CD1c-positive myeloid dendritic cell (primary cell): Measurements from ENCODE around the gene MGST2.
"Not testable (repeated sequence)": the region's sequence is repeated elsewhere in the genome, so short reads cannot be mapped to it uniquely, and the experiment has no call there.

Experiments used
- DNase-seq: peaks from one replicate; pipeline ENCODE4 v3.0.0-alpha.2; 2016; ENCODE audit errors: extremely low spot score

The MGST2 gene

DNA sequence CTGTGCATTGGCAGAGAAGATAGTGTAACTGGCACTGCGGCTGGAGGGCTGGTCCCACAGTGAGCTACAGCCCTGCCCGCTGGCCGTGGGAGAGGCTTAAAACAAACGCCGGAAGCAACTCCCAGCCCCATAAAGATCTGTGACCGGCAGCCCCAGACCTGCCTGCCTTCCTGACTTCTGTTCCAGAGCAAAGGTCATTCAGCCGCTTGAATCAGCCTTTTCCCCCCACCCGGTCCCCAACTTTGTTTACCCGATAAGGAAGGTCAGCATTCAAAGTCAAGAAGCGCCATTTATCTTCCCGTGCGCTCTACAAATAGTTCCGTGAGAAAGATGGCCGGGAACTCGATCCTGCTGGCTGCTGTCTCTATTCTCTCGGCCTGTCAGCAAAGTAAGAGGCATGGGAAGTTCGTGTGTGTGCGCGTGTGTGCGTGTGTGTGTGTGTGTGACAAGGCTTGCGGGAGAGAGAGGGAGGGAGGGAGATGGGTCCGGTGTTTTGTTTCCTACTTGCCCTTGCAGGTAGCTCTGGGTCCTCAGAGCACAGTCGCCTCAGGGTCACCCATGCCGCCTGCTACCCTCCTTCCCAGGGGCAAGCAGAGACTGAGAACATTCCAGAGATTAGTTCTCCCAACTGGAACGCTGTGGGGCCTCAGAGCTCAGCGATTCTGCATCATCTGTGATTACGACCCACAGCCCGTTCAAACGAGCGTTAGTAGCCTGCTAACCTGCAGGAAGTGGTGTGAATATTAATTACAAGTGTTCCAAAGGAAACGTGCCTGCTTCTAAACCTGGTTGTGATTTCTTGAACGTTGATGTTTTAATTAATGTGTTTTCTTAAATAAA lies at the start of gene MGST2:
Gene MGST2 (plus strand): TSS at position 130 of the 840 bp plus-strand sequence. CDS start 201 bp downstream, at position 331.
- DNase-seq = peak; percentile 41

DNA sequence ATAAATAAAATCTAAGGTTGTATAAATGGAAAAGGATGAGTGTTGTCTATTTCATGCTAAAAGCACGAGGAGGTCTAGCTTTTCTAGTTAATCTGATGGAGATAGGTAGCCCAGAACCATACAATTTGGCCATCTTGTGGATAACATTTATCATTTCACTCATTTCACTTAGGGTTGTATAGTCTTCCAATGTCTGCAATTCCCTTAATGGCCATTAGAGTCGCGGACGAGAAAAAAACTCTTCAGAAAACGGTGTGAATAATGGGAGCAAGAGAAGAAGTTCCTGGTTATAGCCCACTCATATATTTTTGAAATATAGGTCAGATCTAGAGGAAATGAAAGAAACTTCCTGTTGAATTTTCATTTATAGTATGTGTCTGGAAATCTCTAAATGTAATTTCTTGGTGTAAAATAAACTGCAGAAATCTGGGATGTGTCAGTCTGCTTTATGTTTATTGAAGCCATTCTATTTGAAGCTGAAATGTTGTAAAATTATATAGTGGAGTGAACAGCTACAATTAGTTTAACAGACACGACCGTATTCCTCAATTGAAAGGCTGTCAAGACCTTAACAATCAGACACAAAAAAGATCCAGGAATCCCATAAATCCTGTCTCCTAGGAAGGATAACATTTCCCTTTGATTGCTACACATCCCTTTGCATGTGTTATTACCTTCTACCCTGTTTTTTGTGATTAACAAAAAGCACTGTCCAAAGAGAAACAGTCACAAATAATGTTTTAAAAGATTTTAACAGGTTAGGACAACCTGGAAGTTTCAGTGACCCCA lies 47.7 kb upstream of the MGST2 start:
- peak; percentile 7 for DNase-seq

DNA sequence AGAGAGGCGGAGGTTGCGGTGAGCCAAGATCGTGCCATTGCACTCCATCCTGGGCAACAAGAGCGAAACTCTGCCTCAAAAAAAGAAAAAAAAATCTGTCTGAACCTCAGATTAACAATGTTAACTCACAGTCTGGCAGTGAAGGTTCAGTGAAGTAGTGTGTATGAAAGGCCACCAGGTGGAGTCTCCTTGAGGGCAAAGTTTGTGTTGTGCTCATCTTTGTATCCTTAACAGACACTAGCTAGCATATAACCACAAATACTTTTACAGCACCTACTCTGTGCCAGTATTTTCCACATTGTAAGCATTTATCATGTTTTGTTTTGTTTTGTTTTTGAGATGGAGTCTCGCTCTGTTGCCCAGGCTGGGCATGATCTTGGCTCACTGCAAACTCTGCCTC lies 46.0 kb upstream of the MGST2 start:
- peak; percentile 37 for DNase-seq

DNA sequence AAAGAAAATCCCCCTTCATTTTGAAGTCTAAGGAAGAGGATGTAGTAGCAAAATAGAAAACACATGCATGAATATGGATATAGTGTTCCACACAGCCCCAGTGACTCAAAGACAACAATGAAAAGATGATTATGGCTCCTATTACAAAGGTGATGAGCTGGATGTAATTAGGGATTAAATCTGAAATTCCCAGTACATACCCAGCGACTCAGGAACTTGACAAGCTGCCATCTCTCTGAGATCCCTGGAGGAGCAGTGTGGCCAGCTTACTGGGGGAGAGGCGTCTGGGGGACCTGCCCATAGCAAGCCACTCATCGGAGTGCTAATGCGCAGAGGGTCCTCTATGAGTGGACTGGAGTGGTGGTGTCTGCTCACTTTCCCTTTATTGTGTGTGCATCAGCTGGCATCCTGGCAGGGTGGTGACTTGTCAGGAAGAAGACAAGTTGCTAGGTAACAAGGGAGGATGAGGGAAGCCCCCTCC lies 42.7 kb upstream of the MGST2 start:
- DNase-seq = no peak

DNA sequence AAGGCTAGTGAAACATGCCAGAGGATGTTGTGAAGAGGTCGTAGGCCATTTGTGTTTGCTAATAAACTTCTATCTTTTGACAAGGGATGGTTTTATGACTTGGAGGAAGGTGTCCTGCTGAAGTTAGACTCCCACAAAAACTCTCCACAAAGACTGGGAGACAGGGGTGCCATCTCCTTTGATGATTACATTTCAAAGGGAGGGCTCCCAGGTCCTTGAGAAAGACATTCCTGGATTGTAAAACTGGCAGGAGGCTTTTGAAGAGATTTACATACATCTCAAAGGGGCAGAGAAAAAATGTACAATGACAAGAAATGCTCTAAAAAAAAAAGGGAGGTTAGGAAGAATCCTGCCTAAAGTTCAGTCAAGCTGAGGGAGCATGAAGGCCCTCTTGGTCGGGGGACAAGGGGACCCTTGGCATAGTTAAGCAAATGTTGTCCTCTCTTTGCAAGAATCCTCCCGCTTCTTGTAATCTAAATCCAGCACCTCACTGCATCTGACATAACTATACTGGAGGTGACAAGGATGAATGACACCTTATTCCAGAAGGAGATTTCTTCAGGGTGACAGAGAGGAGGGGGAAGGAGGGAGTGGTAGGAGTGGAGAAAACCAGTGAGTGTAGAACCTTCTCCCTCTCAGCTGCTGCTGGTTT lies 41.1 kb upstream of the MGST2 start:
- no peak for DNase-seq

DNA sequence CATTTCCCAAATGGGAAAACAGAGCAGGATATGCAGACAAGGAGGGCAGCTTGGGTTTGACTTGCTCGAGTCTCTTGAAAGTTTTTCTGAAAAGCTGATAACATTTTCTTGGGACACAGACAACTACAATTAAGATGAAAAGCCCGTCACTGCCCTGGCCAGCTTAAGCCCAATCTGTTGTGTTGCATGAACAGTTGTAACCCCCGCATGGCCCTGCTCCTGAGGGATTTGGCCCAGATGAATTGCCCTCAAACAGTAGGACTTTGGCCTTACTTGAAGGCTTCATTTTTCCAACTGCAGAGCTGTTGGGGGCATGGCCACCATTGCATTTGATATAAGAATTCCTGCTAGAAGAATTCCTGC lies 40.5 kb upstream of the MGST2 start:
- DNase-seq = no peak

DNA sequence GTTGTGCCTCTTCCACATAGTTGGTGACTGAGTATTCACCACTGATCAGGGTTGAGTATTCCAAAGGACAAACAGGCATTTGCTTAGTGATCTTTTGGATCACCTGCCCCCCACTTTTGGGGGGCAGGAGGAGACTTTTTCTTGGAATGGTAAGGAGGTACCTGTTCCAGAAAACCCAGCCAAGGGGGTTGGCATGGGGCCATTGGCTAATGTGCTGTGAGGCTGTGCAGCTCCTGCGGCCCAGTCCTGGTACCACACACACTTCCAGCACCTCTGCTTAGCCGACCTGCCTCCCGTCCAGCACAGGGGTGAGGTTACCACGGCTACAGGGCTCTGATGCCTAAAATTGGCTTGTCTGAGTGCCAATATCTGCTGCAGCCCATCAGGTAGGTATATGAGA lies 40.1 kb upstream of the MGST2 start:
- no peak for DNase-seq

DNA sequence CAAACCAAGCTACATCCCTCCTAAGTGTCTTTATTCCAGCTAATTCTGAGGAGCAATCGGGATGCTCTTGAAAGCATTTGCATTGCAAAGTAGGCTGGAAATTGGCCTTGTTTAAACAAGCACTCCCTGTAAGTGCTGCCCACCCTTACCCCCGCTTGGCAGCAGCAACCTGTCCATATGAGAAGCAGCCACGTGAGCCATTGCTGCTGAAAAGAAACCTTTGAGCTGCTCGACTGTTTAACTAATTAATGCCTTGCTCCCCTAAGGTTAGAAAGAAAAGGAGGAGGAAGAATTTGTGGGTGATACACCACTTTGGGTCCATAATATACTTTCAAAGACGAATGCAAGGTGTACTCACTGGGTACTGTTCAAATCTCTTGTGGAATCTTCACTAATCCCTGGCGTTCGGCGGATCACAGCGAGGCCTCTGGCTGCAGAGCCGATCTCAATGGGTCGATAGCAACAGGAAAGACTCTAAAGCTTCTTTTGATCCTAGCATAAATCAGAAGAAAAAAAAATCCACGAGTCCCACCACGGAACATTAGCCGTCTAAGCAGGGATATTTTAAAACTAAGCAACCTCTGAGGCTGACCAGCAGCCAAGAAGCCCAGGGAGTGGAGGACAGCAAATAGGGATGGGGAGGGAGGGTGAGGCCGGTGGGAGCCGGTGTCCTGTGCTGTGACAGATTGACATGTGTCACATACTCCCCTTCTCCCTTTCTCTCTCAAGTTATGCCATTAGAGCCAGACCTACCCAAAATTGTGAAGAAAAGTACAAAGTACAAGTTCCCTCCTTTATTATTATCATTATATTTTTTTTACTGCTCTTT lies 37.2 kb upstream of the MGST2 start:
- DNase-seq = no peak

DNA sequence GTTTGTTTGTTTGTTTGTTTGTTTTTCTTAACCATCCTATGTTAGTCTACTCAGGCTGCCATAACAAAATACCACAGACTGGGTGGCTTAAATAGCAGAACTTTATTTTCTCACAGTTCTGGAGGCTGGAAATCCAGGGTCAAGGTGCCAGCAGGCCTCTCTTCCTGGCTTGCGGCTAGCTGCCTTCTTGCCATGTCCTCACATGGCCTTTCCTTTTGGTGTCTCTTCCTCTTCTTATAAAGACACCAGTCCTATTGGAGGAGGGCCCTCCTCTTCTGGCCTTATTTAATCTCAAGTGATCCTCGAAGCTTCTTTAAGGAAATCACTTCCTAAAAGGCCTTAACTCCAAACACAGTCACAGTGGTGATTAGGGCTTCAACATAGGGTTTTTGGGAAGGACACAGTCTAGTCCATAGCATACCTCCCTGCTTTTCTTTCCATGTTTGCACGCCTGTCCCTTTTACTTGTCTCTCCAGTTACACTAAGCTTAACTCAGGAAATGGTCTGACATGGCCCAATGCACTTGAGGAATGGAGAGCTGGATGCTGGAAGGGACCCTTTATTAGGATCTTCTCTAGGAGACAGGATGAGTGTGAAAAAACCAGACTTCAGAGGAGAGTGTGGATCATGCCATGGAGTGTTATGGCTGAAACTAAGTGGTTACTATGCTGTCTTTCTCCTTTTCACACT lies 36.0 kb upstream of the MGST2 start:
- DNase-seq = no peak

DNA sequence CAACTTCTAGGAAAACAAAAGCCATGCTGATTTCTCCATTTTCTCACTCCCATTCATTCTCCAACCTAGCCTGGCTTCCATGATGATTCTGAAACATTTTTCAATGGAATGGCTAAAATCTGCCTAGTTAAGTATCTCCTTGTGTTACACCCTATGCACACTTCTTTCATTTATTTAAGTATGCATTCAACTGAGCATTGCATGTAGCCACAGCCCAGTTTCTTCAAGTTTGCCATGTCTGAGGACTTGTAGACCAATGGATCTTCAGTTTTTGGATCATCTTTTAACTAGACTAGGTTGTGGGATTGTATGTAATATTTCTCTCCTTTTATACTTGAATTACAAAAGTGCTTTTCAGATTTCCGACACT lies 35.5 kb upstream of the MGST2 start:
- DNase-seq = no peak

DNA sequence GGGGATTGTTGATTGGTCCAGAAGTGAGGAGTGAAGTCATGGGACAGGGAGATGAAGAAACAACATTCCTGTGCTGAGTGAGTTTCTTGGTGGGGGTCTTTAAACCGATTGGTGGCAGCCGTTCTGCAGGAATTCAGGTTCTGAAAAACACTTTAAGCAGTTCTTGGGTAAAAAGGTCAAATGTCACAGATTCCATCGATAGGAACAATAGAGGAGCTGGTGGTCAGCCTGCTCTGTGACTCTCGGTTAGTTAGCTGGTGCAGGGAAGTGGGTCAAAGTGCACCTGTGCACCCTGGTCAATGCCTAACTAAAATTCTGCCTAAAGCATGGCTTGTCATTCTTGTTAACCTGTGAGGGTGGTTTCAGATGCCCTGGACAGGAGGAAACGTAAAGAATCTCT lies 34.6 kb upstream of the MGST2 start:
- DNase-seq = no peak

DNA sequence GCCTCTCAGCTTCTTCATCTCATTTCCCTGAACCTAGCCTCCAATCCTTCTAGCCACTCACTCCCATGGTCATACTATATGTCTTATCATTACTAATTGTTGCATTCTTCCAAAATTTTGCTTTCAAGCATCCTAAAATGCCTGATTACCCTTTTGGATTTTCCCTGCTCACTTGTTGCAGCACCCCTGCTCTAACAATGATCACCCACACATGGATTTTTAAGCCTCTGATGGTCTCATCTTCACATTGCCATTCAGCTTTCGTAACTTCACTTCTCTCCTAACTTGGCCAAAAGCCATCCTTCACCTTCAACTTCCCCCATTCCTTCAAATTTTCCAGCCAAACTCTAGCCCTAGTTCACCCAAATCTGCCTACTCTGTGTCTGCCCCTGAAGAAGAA lies 33.8 kb upstream of the MGST2 start:
- no peak for DNase-seq

DNA sequence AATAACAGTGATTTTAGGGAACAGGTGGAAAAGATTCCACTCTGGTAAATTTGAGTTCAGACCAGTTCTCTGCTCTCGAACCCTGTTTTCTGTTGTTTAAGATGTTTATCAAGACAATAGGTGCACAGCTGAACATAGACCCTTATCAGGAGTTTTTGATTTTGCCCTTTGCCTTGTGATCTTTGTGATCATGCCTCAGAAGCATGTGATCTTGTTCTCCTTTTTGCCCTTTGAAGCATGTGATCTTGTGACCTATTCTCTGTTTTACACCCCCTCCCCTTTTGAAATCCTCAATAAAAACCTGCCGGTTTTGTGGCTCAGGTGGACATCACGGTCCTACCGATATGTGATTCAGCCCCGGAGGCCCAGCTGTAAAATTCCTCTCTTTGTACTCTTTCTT lies 32.9 kb upstream of the MGST2 start:
- DNase-seq = not testable (repeated sequence)

DNA sequence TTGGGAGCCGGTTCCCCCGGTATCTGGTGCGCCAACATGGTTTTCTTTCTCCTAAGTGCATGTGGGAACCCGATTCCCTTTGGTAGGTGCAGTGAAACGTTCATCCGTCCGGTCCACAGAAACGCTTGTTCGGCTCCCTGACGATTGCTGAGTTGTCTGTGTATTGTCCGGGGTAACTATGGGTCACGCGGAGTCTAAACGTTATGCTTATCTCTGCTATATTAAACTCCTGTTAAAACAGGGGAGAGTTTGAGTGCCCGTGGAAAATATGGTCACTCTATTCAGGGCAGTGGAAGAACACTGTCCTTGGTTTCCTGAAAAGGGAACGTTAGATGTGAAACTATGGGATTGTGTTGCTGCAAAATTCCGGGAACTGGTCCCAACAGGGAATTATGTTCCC lies 32.4 kb upstream of the MGST2 start:
- DNase-seq = no peak

DNA sequence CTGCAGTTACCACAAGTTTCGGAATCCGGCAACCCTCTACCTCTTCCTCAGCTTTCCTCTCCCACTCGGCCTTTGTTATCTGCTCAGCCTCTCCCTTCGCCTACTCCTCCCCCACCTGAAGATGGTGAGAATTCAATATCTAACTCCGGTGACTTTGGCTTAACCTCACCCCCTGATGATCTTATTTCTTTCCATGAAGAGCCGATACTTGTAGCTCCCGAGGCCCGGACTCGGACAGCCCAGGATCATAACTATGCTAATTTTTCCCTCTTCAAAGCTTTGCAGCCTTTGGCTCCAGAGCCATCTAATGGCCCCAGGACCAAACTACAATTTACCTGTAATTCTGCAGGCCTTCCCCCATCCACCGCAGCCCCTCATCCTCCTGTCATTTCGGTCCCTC lies 32.0 kb upstream of the MGST2 start:
- DNase-seq = no peak

DNA sequence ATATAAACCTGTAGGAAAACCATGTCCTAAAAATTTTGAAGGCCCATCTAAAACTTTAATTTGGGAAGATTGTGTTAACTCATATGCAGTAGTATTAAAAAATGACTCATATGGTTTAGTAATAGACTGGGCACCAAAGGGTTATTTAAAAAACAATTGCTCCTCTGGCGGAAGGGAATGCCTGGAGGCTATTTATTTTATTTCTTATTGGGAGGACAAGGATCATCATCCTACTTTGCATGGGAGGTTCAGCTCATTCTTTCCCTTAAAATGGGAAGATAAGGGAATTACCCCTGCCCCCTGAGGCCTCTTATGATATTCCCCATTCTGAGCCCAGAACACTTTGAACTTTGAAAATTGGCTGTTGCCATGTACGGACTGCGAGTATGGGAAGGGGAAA lies 29.7 kb upstream of the MGST2 start:
- DNase-seq = no peak

DNA sequence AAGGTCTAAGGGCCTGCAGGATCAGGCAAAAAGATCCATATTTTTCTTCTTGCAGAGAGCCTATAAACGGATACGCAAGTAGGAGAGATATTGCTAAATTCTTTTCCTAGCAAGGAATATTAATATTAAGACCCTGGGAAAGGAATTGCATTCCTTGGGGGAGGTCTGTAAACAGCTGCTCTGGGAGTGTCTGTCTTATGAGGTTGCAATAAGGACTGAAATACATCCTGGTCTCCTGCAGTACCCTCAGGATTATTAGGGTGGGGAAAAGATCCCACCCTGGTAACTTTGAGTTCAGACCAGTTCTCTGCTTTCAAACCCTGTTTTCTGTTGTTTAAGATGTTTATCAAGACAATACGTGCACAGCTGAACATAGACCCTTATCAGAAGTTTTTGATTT lies 27.3 kb upstream of the MGST2 start:
- not testable (repeated sequence) for DNase-seq

DNA sequence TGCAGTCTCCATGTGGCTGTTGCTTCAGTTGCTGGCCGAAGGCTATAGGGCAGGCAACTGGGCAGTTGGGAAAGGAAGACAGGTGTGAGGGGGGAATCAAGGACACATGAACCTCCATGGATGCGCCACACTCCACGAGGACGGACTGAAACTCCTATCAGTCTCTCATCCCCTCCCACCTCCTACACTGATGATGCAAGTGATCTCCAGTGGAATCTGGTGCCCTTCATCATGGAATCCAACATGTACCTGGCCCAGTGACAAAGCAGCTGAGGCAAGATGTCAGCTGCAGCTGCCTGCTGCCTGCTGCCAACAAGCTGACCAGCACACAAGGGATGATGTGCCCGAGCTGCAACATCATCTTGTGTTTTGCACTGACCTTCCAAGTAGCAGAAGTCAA lies 26.0 kb upstream of the MGST2 start:
- DNase-seq = no peak

DNA sequence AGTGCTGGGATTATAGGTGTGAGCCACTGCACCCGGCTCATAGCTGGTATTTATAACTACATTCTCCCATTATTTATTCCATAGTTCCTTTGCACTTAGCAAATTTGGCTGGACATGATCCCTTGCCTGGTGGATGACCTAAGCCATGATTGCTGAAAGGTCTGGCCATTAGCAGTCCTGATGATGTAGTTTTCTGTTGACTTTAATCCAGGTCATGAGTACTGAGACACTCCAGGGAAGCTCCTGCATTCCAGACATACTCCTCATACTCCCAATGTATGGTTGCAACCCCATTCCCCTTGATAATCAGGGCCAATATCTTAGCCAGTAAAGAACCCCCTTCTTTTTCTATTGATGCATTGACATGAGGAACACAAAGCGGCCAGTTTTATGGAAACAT lies 24.4 kb upstream of the MGST2 start:
- no peak for DNase-seq

DNA sequence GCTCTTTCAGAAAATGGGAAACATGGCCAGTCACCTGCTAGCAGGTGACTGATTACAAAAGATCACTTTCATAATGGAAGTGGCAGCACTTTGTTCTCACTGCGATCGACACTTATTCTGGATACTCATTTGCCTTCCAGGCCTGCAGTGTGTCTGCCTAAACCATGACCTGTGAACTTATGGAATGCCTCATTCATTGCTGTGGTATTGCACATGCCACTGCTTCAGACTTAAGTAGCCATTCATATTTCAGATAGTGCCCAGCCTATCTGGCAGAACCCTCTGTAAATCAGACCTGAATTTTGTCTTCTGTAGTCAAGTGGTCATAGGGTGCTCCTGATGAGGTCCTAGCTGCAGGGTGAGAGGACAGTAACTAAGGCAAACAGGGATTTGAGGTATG lies 23.3 kb upstream of the MGST2 start:
- no peak for DNase-seq
